Astrocyte (in vitro differentiated cells and primary cell): ENCODE results near the gene HINFP.

Experiments used
- EZH2 ChIP-seq: IDR thresholded peaks from 2 replicates; pipeline ENCODE4 v1.6.1; 2012; ENCODE audit warnings: mild to moderate bottlenecking, low read length, inconsistent platforms; ENCODE audit not compliant: insufficient read depth
- TF ChIP-seq, protein P1 (sequence below): IDR thresholded peaks from 2 replicates; pipeline ENCODE4 v1.5.1; 2011; ENCODE audit warnings: low read depth, mild to moderate bottlenecking, inconsistent platforms, low read length, moderate library complexity; ENCODE audit not compliant: insufficient read depth

DNA sequence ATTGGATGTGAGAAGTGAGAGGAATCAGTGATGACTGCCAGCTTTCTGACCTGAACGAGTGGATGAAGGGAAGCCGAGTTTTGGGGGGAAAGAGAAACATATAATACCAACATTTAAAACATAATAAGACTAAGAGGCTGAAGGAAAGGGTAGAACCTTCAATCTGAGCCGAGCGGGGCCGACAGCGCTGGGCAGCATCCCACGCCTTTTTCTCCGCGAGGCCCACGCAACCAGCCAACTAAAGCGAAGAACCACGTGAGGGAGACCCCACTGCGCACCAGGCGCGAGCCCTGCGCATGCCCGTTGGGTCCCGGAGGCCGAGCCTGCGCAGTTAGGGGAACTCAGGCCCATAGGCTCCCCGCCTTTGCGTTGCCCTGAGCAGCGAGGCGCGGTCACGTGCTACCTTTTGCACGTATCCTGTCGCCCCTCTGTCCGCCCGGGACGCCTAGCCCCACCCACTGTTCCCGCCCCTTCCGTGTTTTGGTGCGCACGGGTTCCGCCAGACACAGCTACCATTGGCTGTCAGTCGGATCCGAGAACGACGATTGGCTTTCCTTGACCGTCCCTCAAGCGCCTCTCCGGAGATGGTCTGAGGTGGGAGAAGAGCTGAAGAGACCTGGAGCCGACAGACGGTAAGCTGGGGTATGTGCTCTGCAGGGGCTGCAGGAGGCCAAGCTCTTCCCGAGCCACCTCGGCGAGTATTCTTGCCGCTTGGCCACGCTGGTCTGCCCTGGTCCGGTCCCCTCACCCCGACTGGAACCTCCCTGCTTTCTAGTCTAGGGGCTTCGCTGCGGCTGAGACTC, at the start of gene HINFP:
- TF ChIP-seq EZH2 = no peak
- TF ChIP-seq, protein P1, sequence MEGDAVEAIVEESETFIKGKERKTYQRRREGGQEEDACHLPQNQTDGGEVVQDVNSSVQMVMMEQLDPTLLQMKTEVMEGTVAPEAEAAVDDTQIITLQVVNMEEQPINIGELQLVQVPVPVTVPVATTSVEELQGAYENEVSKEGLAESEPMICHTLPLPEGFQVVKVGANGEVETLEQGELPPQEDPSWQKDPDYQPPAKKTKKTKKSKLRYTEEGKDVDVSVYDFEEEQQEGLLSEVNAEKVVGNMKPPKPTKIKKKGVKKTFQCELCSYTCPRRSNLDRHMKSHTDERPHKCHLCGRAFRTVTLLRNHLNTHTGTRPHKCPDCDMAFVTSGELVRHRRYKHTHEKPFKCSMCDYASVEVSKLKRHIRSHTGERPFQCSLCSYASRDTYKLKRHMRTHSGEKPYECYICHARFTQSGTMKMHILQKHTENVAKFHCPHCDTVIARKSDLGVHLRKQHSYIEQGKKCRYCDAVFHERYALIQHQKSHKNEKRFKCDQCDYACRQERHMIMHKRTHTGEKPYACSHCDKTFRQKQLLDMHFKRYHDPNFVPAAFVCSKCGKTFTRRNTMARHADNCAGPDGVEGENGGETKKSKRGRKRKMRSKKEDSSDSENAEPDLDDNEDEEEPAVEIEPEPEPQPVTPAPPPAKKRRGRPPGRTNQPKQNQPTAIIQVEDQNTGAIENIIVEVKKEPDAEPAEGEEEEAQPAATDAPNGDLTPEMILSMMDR = no peak
